GM10266 (cell line): ENCODE results near the gene SLC17A5.

Source experiments
- DNase-seq: peaks from one replicate; pipeline ENCODE4 v3.0.0; 2012; ENCODE audit errors: extremely low spot score
- CTCF ChIP-seq: IDR thresholded peaks from 2 replicates; pipeline ENCODE4 v1.5.1; 2012; ENCODE audit warnings: mild to moderate bottlenecking, low read depth; ENCODE audit not compliant: control insufficient read depth, insufficient read depth; ENCODE audit errors: missing control alignments

Gene SLC17A5

GRCh38 chr6:73644941-73645591 lies 8.7 kb downstream of the SLC17A5 start:
- no peak for TF ChIP-seq CTCF

GRCh38 chr6:73644030-73644429 lies 9.8 kb downstream of the SLC17A5 start:
- no peak for TF ChIP-seq CTCF
- no peak for DNase-seq

More at GRCh38 chr6:73644941-73645591, 8.7 kb downstream of the SLC17A5 start:
- no peak for DNase-seq

DNA sequence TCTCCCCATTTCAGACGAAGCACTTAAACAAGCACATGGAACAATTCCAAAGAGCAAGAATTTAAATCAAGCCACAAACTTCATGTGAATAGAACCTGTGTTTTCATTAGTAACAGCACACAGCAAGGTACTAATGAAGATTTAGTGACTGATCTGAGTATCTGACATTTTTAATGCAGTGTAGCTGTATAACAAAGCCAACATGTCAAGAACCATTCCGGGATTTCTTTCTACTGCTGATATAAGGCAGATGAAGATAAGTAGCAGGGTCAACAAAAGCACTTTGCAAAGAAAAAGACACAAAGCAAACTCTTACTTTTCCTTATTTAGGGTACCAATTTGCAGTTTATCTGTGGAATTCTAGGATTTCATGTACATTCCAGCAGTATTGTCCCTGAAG lies 11.3 kb downstream of the SLC17A5 start:
- TF ChIP-seq CTCF, result no peak

GRCh38 chr6:73640179-73640750 lies 13.5 kb downstream of the SLC17A5 start:
- DNase-seq, result no peak

More for the DNA sequence above, 11.3 kb downstream of the SLC17A5 start:
- DNase-seq, result no peak

DNA sequence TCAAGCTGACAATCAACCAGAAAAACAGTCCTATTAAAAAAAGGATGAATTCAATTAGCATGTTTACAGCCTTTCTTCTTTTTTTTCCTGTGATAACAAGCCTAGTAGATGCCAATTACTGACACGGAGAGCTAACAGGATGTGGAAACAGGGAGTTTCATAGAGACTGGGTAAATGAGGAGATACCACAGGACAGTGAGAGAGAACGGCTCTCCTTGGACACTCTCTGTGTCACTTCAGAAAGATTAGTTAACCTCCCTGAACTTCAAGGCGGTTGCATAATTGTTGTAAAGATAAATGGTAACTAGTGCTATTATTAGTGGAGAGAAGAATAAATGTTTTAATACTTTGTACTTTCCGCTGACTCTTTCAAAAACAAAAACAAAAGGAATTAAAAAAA lies 14.8 kb downstream of the SLC17A5 start:
- DNase-seq, result no peak
- TF ChIP-seq CTCF, result no peak

More at GRCh38 chr6:73640179-73640750, 13.5 kb downstream of the SLC17A5 start:
- TF ChIP-seq CTCF, result no peak

GRCh38 chr6:73637404-73637803 lies 16.4 kb downstream of the SLC17A5 start:
- no peak for DNase-seq
- TF ChIP-seq CTCF, result no peak

- no peak for TF ChIP-seq CTCF
- no peak for DNase-seq
These were observed 17.7 kb downstream of the SLC17A5 start for GRCh38 chr6:73636048-73636447.
